Endometrium (tissue), 2 donors: ENCODE data around the gene ISY1.
"Not testable (repeated sequence)": the region's sequence is repeated elsewhere in the genome, so short reads cannot be mapped to it uniquely, and the experiment has no call there.

Experiments
- FAIRE-seq: peaks from 2 replicates; lab custom pipeline; 2012; peaks lifted over from hg19 to GRCh38; lab: Jason Lieb, UNC
- donor health status: control.
- donor health status: control.

The ISY1 gene

DNA sequence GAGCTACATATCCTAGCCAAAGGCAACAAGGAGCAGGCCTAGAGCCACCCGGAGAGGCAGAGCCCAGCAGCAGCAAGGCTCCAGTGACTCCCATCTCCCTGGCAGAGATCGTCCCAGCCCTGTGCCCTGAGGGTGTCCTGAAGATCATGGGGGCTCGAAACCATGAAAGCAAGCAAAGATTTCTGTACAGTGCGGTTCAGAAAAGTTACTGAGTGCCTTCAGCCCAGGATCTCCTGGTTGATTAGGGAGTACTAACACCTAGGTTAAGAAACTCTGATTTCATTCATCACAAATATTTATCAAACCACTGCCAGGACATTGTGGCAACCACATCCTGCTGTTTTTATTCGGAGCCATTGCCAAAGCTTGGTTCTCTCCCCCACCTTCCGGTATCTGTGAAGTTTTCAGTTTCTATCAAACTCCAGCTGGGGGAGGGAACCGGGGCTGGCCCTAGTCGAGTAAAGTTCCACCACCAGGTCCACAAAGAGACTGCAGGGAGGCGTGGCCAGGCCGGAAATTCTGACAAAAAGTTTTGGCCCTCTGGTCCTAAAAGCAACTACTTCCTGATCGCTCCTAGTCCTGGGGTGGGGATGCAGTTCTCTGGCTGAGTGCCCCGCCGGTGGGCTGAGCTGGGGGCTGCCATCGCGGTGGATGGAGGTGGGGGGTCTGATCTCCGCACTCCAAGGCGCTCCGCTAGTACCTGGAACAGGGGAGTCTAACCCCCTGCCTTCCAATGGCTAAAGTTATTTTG is 40.4 kb downstream of the ISY1 start:
- no peak for FAIRE-seq

DNA sequence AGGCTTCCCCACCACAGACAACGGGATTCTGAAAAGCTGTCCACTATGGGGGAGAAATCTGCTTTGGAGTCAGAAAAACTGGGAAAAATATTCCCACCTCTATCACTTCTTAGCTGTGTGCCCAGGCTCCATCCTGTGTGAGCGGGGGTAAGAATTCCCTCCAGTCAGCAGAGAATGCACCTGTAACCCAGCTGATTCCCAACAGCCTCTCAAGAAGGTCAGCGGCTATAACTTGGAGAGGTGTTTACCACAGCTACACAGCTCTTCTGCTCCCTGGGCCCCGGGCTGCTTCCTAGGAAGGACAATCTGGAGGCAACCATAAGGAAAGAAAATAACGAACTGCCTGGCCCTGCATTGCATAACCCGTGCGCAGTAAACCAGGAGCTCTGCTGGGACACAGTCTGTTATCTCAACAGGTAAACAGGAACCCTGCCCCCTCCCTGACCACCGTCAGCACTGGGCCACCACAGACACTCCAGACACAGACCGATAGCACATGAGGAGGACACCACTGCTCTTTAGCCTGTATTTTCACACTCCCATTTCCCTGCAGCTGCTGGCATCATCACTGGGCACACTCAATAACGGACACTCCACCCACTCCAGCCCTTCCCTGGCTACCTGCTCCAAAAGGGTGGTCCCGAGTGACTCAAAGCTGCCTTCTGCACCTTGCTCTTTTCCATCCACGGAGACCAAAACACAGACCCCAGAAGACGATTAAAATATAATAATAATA is 41.3 kb downstream of the ISY1 start:
- FAIRE-seq = no peak

DNA sequence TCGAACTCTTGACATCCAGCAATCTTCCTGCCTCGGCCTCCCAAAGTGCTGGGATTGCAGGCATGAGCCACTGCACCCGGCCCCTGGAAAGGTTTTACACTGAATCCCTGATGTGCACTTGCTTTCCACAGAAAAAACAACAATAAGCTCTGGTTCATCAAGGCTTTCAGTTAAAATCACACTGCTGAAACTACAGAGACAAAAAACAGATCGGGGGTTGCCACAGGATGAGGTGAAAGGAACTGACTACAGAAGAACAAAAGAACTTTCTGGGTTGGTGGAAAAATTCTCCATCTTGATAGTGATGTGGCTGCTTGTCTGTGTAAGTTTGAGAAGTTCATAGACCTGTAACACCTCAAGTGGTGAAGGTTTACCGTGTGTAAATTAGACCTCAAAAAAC is 42.1 kb downstream of the ISY1 start:
- FAIRE-seq = no peak

DNA sequence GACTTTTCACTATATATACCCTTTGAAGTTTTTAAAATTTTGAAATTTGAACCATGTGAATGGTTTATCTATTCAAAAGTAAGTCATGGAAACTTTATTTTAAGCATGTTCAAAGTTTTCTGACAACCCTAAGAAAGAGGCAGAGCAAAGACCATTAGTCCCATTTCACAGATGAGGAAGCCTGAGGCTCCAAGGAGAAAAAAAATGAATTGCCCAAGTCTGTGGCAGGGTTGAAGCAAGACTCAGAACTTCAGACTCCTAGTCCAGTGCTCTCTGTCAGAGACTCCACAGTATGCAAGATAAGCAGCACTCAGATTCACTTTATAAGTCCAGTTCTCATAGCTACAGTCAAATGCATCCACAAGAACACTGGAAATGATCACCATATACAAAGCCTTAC is 43.7 kb downstream of the ISY1 start:
- FAIRE-seq = no peak

DNA sequence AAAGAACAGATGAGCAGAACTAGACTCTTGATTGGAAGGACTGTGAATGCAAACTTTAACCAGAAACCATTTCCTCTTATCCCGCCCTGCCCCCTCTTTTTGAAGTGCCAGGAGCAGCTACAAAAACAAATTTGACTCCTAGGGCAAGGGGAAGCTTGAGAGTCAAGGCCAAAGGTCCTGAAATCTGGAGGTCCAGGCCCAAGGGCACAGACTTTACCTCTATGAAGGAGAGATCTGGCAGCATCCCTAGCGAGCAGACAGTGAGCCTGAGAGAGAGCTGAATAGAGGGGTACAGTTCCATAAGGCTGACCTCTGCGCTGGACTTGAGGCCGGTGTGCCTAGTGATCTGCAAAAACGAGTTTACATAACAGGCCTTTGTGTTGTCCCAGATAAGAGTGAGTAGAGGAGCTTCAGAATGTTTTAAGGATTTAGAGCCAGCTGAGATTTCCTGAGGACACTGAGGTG is 44.3 kb downstream of the ISY1 start:
- FAIRE-seq = no peak

DNA sequence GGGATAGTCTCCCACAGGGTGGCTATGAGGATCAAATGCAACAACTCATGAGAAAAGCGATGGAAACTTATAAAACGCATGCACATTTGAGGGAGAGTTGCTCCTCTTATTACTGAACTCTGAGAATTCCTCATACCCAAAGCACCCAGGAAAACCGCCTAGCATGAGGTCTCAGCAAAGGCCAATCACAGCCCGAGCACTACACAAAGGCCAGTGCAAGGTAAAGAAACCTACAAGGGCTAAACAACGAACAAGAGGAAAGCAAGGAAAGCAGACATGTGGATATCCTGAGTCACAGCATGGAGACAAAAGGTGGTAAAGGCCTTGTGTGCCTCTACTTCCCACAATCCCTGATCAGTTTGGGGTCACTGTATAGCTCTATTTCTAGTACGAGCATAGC is 46.4 kb downstream of the ISY1 start:
- no peak for FAIRE-seq

DNA sequence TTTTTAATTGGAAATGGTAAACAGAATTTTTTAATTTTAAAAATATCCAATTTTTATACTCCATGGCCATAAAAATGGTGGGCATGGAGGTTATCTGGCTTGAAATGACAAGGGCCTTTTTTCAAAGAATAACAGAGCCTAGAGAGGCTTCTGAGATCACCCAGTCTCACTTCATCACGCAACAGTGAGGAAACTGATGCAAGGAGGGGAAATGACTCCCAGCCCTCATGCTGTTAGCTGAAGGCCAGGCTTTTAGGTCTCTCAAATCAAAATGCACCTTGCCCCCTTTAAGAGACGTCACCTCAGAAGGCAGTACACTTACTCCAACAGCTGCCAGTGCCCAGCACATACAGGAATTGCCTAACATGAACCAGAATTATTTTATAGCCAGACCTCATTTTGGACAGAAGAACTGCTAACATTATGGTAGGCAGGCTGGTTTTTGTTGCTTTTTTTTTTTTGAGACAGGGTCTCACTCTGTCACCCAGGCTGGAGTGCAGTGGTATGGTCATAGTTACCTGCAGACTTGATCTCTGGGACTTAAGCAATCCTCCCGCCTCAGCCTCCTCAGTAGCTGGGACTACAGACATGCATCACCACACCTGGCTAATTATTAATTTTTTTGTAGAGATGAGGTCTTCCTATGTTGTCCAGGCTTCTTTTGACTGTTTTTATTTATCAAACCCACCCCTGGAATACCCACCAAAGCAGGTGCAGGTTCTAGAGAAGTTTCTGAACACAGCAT is 48.4 kb downstream of the ISY1 start:
- FAIRE-seq = no peak

DNA sequence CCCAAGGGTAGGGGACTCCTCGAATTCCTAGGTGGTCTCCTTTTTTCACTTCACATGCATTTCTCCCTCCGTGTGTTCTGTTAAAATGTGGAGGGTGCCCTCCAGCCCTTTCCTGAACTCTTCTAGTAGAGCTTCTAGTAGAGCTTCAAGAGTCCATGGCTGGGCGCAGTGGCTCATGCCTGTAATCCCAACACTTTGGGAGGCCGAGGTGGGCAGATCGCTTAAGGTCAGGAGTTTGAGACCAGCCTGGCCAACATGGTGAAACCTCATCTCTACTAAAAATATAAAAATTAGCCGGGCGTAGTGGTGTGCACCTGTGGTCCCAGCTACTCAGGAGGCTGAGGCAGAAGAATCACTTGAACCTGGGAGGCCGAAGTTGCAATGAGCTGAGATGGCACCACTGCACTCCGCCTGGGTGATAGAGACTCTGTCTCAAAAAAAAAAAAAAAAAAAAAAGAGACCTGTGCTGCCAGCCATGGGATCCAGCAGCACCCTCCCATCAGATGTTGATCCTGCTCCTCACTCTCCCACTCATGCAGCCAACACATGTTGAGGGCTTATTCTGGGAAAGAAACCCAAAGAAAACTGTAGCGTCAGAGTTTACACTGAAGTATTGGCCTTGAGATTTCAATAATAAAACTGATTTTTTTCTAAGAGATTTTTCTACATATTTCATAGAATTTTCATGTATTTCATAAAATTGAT is 49.6 kb downstream of the ISY1 start:
- not testable (repeated sequence) for FAIRE-seq

DNA sequence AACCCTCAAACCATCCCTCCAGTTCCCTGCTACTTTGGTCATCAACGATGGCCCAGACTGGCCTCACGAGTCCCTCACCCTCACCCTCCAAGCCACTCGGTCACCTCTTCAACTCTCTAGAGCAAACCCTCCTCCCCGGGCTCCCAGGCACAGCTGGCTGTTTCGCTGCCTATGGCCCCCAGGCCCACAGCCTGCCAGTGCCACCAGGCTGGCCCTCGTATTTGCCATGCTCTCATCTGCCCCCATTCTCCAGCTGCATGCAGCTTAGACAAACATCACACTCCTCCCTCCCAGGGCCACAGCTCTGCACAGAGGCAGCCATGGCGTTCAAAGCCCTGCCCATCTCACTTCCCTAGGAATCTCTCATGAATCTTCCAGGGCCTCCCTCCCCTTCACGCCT is 53.1 kb downstream of the ISY1 start:
- FAIRE-seq = no peak

DNA sequence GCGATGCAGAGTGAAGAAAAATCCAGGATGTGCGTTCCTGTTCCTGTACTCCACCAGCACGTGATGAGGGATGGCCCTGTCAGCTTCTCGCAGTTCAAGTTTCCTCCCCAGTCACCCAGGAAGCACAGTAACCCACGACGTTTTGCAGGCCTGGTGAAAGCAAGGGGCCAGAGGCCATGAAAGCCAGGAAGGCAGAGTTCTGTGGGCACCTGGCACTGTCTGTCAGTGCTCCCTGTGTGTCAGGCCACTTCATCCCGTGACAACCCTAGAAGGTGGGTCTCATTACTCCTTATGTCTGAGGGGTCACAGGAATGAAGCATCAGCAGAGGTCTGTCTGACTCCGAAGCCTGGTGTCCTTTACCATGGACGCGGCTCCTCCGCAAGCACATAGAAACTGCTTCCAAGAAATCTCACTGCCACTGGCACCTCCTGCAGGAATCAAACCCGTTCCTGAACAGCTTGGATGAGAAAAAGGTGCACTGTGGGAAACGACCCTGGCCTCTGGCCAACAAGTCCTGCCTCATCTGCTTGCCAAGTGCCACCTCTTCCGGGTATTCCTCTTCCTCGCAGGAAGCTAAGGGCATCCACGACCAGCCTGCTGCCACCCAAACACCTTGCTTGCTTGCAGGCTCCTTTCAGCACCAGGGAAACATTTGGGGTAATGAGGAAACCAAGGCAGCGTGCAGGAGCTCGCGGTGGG is 53.8 kb downstream of the ISY1 start:
- no peak for FAIRE-seq

DNA sequence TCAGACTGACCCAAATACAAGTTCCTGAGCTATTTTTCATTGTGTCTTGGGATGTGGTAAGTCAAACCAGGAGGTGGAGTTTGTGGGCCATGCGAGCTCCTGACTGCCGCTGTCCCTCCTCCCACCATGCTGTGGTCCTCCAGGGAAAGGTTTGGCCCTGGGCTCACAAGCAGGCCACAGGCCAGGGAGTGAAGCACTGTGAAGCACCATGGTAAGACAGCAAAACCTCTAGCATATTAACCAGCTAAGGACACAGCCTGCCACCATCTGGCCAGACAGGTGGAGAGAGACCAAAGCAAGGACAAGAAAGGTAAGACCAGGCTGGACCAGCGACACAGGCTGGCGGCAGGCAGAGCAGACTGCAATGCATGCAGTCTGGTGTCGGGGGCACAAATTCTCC is 54.5 kb downstream of the ISY1 start:
- peak; percentile 39 for FAIRE-seq

DNA sequence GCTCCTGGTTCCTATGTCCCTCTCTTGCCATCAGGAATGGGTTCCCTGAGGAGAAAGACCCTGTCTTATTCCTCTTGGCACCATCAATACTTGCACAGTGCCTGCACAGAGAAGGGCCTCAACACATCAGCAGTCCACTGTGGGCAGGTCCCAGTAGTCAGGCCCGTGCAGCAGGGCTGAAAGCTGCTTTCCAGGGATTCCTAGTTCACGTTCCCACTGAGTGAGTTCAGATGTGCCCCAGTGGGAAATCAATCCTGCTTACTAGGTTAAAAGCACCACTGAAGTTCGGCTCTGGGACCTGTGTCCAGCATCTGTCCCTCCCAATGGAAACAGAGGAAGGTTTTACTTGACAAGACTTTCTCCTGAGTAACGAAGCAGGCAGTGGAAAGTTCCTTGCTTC is 55.0 kb downstream of the ISY1 start:
- no peak for FAIRE-seq

DNA sequence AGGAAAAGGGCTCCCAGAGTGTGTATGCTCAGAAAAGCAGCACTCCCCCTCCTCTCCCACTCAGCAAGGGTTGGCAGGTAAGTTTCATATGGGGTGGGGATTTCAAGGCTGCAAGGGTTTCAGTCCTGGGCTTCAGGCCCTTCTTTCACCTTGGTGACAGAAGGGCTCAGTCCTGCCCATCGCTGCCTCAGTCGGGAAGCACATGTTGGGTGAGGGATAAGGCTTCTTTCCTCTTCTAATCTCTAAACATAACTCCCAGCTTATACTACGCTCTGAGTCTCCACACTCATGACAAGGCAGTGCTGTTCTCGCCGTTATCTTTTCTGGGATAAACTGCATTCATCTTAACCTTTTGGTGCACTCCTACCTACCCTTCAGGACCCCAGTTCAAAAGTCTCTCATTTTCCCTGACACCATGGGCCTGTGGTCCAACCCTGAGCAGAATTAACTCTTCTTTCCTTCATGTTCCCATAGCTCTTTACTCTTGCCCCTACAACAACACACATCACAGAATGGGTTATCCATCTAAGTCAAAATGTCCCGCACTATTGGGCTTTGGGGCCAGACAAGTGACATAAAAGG is 56.3 kb downstream of the ISY1 start:
- FAIRE-seq = no peak

DNA sequence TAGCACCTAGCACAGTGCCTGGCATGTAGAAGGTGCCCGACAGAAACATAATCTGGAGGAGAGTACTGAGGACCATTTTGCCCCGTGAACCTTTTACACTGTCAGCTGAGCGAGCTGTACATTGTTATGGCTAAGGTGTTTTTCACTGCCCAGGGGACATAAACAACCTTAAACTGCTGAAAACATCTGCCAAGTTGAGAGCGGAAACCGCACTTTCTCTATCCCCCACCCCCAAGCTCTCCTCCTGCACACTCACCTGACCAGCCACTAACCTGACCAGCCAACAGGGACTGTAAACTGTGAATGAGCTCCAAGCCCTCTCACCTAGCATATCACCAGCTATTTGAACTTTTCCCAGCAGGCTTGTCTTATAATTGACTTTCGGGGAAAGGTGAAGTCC is 56.8 kb downstream of the ISY1 start:
- no peak for FAIRE-seq

DNA sequence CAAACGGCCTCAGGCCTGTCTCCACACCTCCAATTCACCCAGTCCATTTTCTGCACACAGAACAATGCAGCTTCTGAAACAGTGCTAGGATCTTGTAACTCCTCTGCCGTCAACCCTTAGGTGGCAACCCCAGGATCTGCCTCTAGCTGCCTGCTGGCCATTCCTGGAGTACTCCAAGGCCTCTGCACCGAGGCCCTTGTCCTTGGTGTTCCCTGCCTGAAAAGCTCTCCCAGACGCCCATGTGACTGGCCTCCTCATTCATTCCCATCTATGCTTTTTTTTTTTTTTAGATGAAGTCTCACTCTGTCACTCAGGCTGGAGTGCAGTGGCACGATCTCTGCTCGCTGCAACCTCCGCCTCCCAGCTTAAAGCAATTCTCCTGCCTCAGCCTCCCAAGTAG is 57.6 kb downstream of the ISY1 start:
- no peak for FAIRE-seq

DNA sequence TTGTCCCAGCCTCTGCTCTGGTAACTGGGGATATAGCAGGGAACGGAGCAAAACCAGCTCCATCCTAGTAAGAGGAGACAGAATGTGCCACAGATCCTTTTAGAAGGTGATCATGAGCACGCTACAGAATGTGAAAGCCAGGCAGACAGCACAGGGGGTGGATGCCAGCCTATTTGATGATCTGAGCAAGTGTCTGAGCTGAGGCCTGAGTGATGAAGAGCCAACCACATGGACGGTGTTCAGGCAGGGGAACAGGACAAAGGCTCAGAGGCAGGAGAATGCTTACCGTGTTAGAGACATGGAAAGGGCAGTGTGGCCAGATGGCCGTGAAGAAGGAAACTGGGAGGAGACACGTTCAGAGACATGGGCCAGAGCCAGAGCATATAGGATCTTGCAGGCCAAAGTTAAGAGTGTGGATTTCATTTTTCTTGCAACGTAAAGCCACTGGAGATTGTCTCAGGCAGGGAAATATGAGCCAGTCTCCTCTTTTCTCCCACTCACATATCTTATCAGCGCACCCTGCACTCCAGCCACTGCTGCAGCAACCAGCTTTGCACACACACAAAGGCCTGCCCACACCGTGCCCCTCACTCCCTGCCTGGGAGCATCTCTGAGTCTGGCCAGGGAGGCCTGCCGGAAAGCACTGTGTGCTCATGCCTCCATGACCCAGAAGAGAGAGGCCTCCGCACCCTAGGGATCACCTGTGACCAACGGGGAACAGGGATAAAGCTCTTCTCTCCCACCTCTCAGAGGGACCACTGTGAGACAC is 59.3 kb downstream of the ISY1 start:
- FAIRE-seq = no peak

DNA sequence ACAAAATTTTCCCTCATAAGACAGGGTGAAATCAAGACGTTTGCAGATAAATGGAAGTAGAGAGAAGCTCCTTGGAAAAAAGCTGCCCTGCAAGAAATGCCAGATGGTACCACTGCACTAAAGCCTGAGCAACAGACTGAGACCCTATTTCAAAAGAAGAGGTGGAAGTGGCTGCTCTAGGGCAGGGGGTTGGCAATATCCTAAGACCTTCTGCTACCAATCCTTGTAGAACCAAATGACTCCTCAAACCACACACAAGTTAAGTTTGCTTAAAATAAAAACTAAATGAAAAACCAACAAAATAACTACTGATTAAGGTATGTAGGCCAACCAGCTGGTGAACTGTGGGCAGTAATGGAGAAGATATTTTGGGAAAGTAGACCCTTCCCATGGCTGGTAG is 60.6 kb downstream of the ISY1 start:
- no peak for FAIRE-seq

DNA sequence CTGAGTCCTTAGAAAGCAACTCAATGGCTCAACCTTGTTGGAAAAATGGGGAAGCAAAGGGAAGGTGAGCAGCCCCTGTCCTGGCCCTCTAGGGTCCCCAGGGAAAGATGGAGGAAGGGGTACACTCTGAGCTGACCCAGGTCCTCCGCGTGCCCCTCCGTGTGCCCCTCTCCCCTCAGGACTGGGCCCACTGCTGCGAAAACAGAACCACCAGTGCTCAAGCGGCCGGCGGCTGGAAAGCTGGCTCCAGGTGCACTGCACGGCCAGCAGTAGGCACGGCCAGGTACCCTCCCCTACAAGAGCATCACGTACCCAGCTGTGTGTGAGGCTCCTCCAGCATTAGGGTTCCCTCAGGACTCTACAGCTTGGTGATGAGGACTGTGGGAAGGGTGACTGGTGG is 65.6 kb downstream of the ISY1 start:
- no peak for FAIRE-seq

DNA sequence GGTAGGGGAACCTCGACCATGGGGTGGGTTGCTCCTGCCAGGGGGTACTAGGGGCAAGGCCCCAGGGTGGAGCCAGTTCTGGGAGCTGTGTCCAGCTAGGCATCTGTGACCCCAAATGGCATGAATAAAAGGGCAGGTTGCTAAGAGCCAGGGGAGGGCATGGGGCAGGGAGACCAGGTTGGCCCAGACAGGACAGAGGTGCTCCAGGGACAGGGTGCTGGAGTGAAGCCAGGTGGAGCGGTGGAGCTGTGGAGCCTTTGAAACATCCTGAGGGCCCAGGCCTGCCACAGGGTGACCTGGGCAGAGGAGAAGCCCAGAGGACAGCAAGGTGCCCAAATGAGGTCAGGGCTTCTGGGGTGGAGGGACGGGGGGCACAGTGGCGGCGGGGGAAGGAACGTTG is 72.6 kb downstream of the ISY1 start:
- not testable (repeated sequence) for FAIRE-seq

DNA sequence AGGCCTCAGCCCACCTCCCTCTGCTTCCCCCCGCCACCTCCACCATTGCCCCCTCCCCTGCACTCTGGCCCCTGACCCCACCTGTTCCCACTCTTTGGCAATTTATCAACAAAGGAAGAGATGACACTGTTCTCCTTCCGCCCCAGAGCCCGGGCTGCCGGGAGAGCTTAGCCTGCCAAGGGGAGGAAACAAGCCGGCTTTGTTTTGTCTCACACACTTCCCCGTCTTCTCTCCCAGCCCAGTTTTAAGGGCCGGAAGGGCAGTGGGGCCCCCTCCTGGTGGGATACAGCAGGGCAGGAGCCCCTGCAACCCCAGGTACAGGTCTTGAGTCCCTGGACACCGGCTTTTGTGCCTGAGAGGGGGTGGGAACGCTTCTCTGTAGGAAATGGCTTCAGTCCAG is 73.0 kb downstream of the ISY1 start:
- FAIRE-seq = peak; percentile 79
